Thyroid gland (tissue), 4 donors: ENCODE data around the gene AP1S2.

ENCODE experiments used
- POLR2A ChIP-seq, 2 donors: fragments of 450-650 bp; IDR thresholded peaks; one replicate each; pipeline ENCODE4 v1.6.1; 2017; ENCODE audit warnings: antibody characterized with exemption in 2 of 2, mild to moderate bottlenecking in 2 of 2, moderate library complexity in 1 of 2
- TF ChIP-seq, protein P1 (sequence below), 6 experiments: fragments of 200-600 bp in 3 of 6; fragments of 450-650 bp in 3 of 6; sonication (generic) in 3 of 6; IDR thresholded peaks; one replicate each; pipeline ENCODE4 v1.5.1; 2016 to 2019; ENCODE audit warnings: antibody characterized with exemption in 6 of 6, mild to moderate bottlenecking in 2 of 6, inconsistent platforms in 1 of 6, moderate library complexity in 1 of 6

- TF ChIP-seq, protein P1, sequence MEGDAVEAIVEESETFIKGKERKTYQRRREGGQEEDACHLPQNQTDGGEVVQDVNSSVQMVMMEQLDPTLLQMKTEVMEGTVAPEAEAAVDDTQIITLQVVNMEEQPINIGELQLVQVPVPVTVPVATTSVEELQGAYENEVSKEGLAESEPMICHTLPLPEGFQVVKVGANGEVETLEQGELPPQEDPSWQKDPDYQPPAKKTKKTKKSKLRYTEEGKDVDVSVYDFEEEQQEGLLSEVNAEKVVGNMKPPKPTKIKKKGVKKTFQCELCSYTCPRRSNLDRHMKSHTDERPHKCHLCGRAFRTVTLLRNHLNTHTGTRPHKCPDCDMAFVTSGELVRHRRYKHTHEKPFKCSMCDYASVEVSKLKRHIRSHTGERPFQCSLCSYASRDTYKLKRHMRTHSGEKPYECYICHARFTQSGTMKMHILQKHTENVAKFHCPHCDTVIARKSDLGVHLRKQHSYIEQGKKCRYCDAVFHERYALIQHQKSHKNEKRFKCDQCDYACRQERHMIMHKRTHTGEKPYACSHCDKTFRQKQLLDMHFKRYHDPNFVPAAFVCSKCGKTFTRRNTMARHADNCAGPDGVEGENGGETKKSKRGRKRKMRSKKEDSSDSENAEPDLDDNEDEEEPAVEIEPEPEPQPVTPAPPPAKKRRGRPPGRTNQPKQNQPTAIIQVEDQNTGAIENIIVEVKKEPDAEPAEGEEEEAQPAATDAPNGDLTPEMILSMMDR (IDR thresholded peaks at IDR 0.05), result no peak
- no peak for TF ChIP-seq POLR2A (IDR thresholded peaks at IDR 0.05)
Measured at GRCh38 chrX:15869695-15870094, 15.1 kb upstream of the AP1S2 start.
